Retinal pigment epithelial cell (primary cell): ENCODE measurements around the gene ADGRG2.
A peak's percentile ranks its signal among the peaks of the same experiment; 100 is the strongest.

Experiments
- DNase-seq: peaks from one replicate; pipeline ENCODE4 v3.0.0-alpha.2; 2010; ENCODE audit warnings: low read depth
- H3K4me3 ChIP-seq: 2 replicates; pipeline ENCODE4 v1.5.1; 2011; ENCODE audit warnings: mild to moderate bottlenecking, low read length, control low read depth, moderate library complexity
- CTCF ChIP-seq: conservative IDR thresholded peaks from 2 replicates; pipeline ENCODE4 v1.5.1; 2011; ENCODE audit warnings: low read depth, low read length, control low read depth, inconsistent platforms

ADGRG2 gene

GRCh38 chrX:19064175-19064574, 58.1 kb downstream of the ADGRG2 start:
- TF ChIP-seq CTCF, result no peak
- peak; percentile 70 for DNase-seq
- H3K4me3 ChIP-seq, result no peak overlapping the region

GRCh38 chrX:19063030-19063429, 59.2 kb downstream of the ADGRG2 start:
- no peak for DNase-seq
- no peak for TF ChIP-seq CTCF
- no peak overlapping the region for H3K4me3 ChIP-seq

DNA sequence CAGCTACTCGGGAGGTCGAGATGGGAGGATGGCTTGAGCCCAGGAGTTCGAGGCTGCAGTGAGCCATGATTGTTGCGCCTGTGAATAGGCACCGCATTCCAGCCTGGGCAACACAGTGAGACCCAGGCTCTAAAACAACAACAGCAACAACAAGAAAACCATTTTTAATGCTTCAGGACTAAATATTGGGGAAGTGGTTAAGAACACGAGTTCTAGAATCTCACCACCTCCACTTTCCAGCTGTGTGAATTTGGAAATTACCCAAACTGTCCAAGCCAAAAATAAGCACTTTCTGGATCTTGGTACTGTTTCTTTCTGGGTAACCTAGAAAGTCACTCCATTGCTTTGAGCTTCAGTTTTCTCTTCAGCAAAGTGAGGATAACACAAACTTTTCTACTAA, 63.2 kb downstream of the ADGRG2 start:
- TF ChIP-seq CTCF, result no peak
- no peak overlapping the region for H3K4me3 ChIP-seq
- no peak for DNase-seq

DNA sequence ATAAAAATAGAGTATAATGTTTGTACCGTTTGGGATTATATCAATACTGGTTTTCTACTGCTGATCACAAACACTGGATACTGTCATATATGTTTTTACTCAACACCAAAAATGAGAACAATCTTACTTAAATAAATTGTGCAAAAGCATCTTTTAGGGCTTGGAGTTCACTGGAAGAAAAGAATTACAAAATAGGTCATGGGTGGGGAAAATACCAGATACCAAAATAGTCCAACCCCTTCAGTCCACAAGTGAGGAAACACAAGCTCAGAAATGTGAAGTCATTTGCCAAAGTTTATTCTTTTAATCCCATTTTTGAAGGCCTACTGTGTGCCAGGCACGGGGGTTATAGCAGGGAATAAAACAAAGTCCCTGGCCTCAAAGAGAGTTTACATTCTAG, 64.4 kb downstream of the ADGRG2 start:
- DNase-seq, result no peak
- H3K4me3 ChIP-seq, result no peak overlapping the region
- TF ChIP-seq CTCF, result no peak

DNA sequence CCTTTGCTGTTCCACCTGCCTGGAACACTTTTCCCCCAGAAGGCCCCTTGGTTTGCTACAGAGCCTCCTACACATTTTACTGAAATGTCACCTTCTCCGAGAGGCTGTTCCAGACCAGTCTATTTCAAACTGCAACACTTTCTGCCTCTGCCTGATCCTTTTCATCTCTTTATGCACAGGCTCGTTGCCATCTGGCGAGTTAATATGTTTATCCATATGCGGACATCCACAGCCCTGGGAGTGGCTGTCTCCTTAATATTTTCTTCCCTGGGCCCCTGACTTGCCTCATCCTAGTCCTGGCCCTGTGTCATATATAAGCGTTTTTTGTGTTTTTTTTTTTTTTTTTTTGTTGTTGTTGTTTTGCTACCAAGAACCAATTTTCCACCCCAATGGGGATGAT, 73.2 kb downstream of the ADGRG2 start:
- no peak for DNase-seq
- no peak overlapping the region for H3K4me3 ChIP-seq
- TF ChIP-seq CTCF, result no peak

DNA sequence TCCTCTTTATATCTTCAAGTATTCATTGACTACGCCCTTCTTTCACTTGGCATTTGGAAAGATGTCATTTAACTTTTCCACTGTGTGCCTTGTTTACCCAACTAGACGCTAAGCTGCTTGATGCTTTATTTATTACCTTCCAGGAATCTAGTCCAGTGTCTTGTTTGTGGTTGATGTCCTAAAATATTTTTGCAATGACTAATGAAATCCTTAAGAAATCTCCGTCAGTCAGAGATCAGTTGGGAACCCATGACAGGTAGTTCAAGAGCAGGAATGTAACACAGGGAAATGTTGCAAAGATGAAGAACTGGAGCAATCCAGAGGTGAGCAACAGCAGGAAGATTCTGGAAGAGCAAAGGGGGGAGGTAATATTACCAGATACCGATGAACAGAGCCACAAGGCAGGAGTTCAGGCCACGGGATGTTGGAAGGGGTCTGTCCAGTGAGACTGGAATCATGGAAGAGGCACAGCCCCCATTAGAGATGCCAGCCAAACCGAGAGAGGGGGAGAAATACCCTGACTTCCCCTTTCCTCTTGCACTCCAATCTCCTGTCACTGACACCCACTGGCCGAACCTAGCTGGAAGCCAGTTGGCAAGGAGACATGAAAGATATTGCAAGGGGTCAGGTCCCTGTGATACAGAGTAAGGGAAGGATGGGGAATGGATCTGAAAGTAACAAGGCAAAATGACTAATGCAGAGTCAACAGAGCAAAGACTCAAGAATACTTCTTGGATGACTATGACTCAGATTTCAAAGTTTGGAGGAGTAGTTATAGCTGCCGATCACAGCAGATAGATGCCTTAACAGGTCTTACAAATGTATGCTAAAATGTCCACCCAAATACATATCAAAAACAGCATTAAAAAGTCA, 75.7 kb downstream of the ADGRG2 start:
- no peak overlapping the region for H3K4me3 ChIP-seq
- TF ChIP-seq CTCF, result no peak
- no peak for DNase-seq

- peak; percentile 31 for TF ChIP-seq CTCF
- H3K4me3 ChIP-seq, result no peak overlapping the region
- no peak for DNase-seq
Observed at GRCh38 chrX:19040373-19040772, 81.9 kb downstream of the ADGRG2 start.
